ENCODE measurements around the gene CD164. TPM values are rescaled to one million over a fixed set of nuclear protein-coding genes. Genes with fewer than 3 reads are reported as not detected.
A peak's percentile ranks its signal among the peaks of the same experiment; 100 is the strongest.

CD164 gene
- total RNA-seq, 1 donor from 2014 or later, result 307 TPM

GRCh38 chr6:109327959-109328358 lies 54.3 kb downstream of the CD164 start:
- no peak for TF ChIP-seq CTCF (IDR thresholded peaks at IDR 0.05)
- Histone ChIP-seq H3K9me3 (no peaks in the 10 kb centered on the region), H3K27me3 (ENCODE audit: low read depth) (no peaks in the 10 kb centered on the region), H3K4me3 (no peak overlapping the region), H3K36me3 (no peaks in the 10 kb centered on the region), H3K4me1 (peaks cover 5% of the 10 kb centered on the region), H3K27ac (no peak overlapping the region)
- no peak for DNase-seq
- no peak for ATAC-seq
- intact Hi-C loops (cut with DNase I), result no loop called here

GRCh38 chr6:109327491-109327890 lies 54.8 kb downstream of the CD164 start:
- H3K36me3 ChIP-seq, result no peaks in the 10 kb centered on the region
- DNase-seq (no peak), ATAC-seq (no peak)
- no peak overlapping the region for H3K4me3 ChIP-seq
- intact Hi-C loops (cut with DNase I), result no loop called here
- no peak for TF ChIP-seq CTCF (IDR thresholded peaks at IDR 0.05)
- no peak overlapping the region for H3K27ac ChIP-seq
- no peaks in the 10 kb centered on the region for H3K9me3 ChIP-seq
- peaks cover 5% of the 10 kb centered on the region for H3K4me1 ChIP-seq
- H3K27me3 ChIP-seq (ENCODE audit: low read depth), result no peaks in the 10 kb centered on the region

- intact Hi-C loops (cut with DNase I), result no loop called here
- Histone ChIP-seq H3K27ac (no peak overlapping the region), H3K36me3 (no peaks in the 10 kb centered on the region), H3K4me3 (no peak overlapping the region), H3K27me3 (ENCODE audit: low read depth) (no peaks in the 10 kb centered on the region), H3K9me3 (no peaks in the 10 kb centered on the region), H3K4me1 (peaks cover 5% of the 10 kb centered on the region)
- no peak for DNase-seq
- no peak for ATAC-seq
- no peak for TF ChIP-seq CTCF (IDR thresholded peaks at IDR 0.05)
Observed at GRCh38 chr6:109326351-109326750, 55.9 kb downstream of the CD164 start.

GRCh38 chr6:109325400-109325801 lies 56.9 kb downstream of the CD164 start:
- Histone ChIP-seq H3K9me3 (no peaks in the 10 kb centered on the region), H3K36me3 (no peaks in the 10 kb centered on the region), H3K27me3 (ENCODE audit: low read depth) (no peaks in the 10 kb centered on the region), H3K4me1 (peaks cover 5% of the 10 kb centered on the region), H3K27ac (no peak overlapping the region), H3K4me3 (no peak overlapping the region)
- DNase-seq, result no peak
- TF ChIP-seq CTCF (IDR thresholded peaks at IDR 0.05), result no peak
- intact Hi-C loops (cut with DNase I), result no loop called here
- peak; percentile 24 to 43 for ATAC-seq

- H3K4me1 ChIP-seq, result peaks cover 5% of the 10 kb centered on the region
- H3K9me3 ChIP-seq, result no peaks in the 10 kb centered on the region
- no peaks in the 10 kb centered on the region for H3K27me3 ChIP-seq (ENCODE audit: low read depth)
- intact Hi-C loops (cut with DNase I), result no loop called here
- no peak overlapping the region for H3K27ac ChIP-seq
- H3K4me3 ChIP-seq, result no peak overlapping the region
- ATAC-seq, result no peak
- TF ChIP-seq CTCF (IDR thresholded peaks at IDR 0.05), result no peak
- DNase-seq, result no peak
- no peaks in the 10 kb centered on the region for H3K36me3 ChIP-seq
Observed at GRCh38 chr6:109323241-109323640, 59.0 kb downstream of the CD164 start.

- no peak overlapping the region for H3K27ac ChIP-seq
- DNase-seq, result peak; percentile 71
- H3K4me3 ChIP-seq, result no peak overlapping the region
- peaks cover 5% of the 10 kb centered on the region for H3K4me1 ChIP-seq
- no peaks in the 10 kb centered on the region for H3K27me3 ChIP-seq (ENCODE audit: low read depth)
- intact Hi-C loops (cut with DNase I), result no loop called here
- ATAC-seq, result peak; percentile 83 to 90
- TF ChIP-seq CTCF (IDR thresholded peaks at IDR 0.05), result no peak
- no peaks in the 10 kb centered on the region for H3K9me3 ChIP-seq
- no peaks in the 10 kb centered on the region for H3K36me3 ChIP-seq
Observed at GRCh38 chr6:109322825-109323224, 59.4 kb downstream of the CD164 start.
